CD4-positive, alpha-beta T cell (primary cell): ENCODE measurements around the gene FOXO4. TPM values are rescaled to one million over a fixed set of nuclear protein-coding genes. Genes with fewer than 3 reads are reported as not detected.

ENCODE experiments used
- ATAC-seq: fragments of 200-7000 bp; cut with Tn5 transposase; one replicate; pipeline ENCODE4 v1.10.0; 2022; ENCODE audit warnings: mild to moderate bottlenecking; ENCODE audit not compliant: poor library complexity
- CTCF ChIA-PET: fragments of 350-600 bp; sonication (Branson Sonifier 250); formaldehyde crosslinking; loops from one replicate; lab custom pipeline; 2021; ENCODE audit warnings: antibody characterized with exemption, inconsistent platforms; lab: Charles Lee
- POLR2A ChIA-PET: fragments of 350-600 bp; sonication (Branson Sonifier 250); formaldehyde crosslinking; loops from one replicate; lab custom pipeline; 2021; ENCODE audit warnings: antibody characterized with exemption, inconsistent platforms; lab: Charles Lee
- DNase-seq, 14 experiments: peaks; one replicate each; pipeline ENCODE4 v3.0.0-alpha.2; 2013 to 2020; ENCODE audit warnings: mixed read lengths in 2 of 14
- H3K27ac ChIP-seq, 2 donors: one replicate each; pipeline versions ENCODE4 v1.5.1 to v1.7.0; 2013; ENCODE audit warnings: low read length in 2 of 2, low read depth in 1 of 2, mild to moderate bottlenecking in 1 of 2
- H3K27me3 ChIP-seq, 2 experiments: 1 replicate in 1 of 2; 2 replicates in 1 of 2; pipeline versions ENCODE4 v1.6.1 to v1.7.0; 2013; ENCODE audit warnings: low read length in 2 of 2, control low read depth in 1 of 2, mild to moderate bottlenecking in 1 of 2, moderate library complexity in 1 of 2; ENCODE audit not compliant: insufficient read depth in 2 of 2, control insufficient read depth in 1 of 2
- H3K36me3 ChIP-seq: one replicate; pipeline ENCODE4 v1.6.1; 2013; ENCODE audit warnings: low read length, control low read depth; ENCODE audit not compliant: insufficient read depth
- H3K4me1 ChIP-seq: one replicate; pipeline ENCODE4 v1.6.1; 2013; ENCODE audit warnings: low read length, control low read depth; ENCODE audit not compliant: insufficient read depth
- H3K4me3 ChIP-seq: one replicate; pipeline ENCODE4 v1.5.1; 2013; ENCODE audit warnings: mild to moderate bottlenecking, low read length, moderate library complexity
- H3K9me3 ChIP-seq, 2 experiments: 1 replicate in 1 of 2; 2 replicates in 1 of 2; pipeline versions ENCODE4 v1.6.1 to v1.7.0; 2013; ENCODE audit warnings: low read length in 2 of 2, mild to moderate bottlenecking in 2 of 2, control low read depth in 1 of 2, moderate library complexity in 1 of 2; ENCODE audit not compliant: control insufficient read depth in 1 of 2, insufficient read depth in 1 of 2
- H3K27ac Mint-ChIP-seq: one replicate; pipeline ENCODE4 v1.8.0; 2020; ENCODE audit warnings: mixed read lengths
- H3K27me3 Mint-ChIP-seq: one replicate; pipeline ENCODE4 v1.8.0; 2021; ENCODE audit warnings: mixed read lengths
- H3K36me3 Mint-ChIP-seq: one replicate; pipeline ENCODE4 v1.8.0; 2021; ENCODE audit warnings: low read depth, mixed read lengths
- H3K4me1 Mint-ChIP-seq: one replicate; pipeline ENCODE4 v1.8.0; 2021; ENCODE audit warnings: low read depth, mixed read lengths
- H3K4me3 Mint-ChIP-seq: one replicate; pipeline ENCODE4 v1.8.0; 2020; ENCODE audit warnings: mild to moderate bottlenecking, mixed read lengths
- H3K9me3 Mint-ChIP-seq: one replicate; pipeline ENCODE4 v1.8.0; 2020; ENCODE audit warnings: mixed read lengths
- CTCF ChIP-seq: fragments of 200-600 bp; IDR thresholded peaks from one replicate; pipeline ENCODE4 v1.8.0; 2022; ENCODE audit warnings: antibody characterized with exemption, mild to moderate bottlenecking
- intact Hi-C, 2 experiments: fragments of 100-400 bp; cut with DNase I in 1 of 2; cut with micrococcal nuclease in 1 of 2; formaldehyde crosslinking; loops; one replicate each; pipeline versions ENCODE4 v1.15.1 to v1.9.0; 2023 to 2025; cut with DNase I, micrococcal nuclease
- total RNA-seq, 174 experiments: library from RNA in 2 of 174; stranded (reverse) in 2 of 174; gene quantifications; one replicate each; pipeline ENCODE4 v1.2.3 and lab custom pipeline; 2021 to 2026

Gene FOXO4
- total RNA-seq, 2 experiments from 2014 or later = 20.9 to 23.8 TPM

DNA sequence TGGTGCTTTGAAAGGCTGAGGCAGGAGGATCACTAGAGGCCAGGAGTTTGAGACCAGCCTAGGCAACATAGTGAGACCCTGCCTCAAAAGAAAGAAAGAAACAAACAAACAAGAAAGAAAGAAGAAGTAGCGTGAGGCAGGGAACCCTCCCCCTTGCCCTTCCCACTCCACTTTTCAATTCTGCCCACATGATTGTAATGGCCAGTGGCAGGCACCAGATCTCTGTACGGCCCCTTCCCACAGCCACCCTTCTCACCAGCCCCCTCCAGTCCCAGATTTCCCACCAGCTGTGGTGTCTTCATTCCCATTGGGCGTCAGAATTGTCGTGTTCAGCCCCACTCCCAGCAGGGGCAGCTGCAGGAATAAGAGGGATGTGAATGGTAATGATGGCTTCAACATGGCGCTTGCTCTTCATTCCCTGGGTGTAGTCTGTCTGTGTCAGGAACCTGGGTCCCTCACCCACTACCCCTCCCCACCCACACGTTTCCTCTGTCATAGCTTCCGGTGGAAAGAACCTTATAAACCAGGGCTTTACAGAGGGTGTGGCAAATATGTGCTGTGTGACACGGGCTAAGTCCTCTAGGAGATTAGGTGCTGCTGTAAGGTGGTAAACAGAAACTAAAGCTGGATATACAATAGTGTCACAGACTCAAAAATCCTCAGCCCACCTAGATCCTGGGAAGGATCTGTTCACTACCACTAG, 15.6 kb downstream of the FOXO4 start, which contains the start of gene IL2RG:
Gene IL2RG (minus strand): TSS at position 437 of the 703 bp plus-strand sequence. CDS start 38 bp downstream, at position 399.
- H3K4me1 ChIP-seq = peaks cover 56% of the 10 kb centered on the region
- Mint-ChIP-seq H3K4me1 (peaks cover 51% of the 10 kb centered on the region), H3K9me3 (no peaks in the 10 kb centered on the region), H3K27ac (peak within 1 kb of the TSS; percentile 99), H3K36me3 (peaks cover 58% of the 10 kb centered on the region), H3K4me3 (peak within 1 kb of the TSS; percentile 98), H3K27me3 (no peaks in the 10 kb centered on the region)
- CTCF ChIA-PET = interaction anchor here (1.4 to 4.1 kb wide), 3 partner anchors 9 to 18 kb away, joined by 3 to 23 read pairs (median 22); no protein-coding TSS in a partner anchor
- no peaks in the 10 kb centered on the region for H3K27me3 ChIP-seq
- peaks cover 36% of the 10 kb centered on the region for H3K36me3 ChIP-seq
- ATAC-seq (peak; percentile 81), DNase-seq (peak; percentile 56 to 94 (median 70))
- intact Hi-C loops = loop anchor here (1.0 to 5.0 kb wide), 3 partner anchors 10 to 421 kb away; partner anchors contain the start of genes OGT (in 1 of the 2) and TAF1 (in 1 of the 2)
- H3K4me3 ChIP-seq = peak within 1 kb of the TSS; percentile 93
- H3K9me3 ChIP-seq = no peaks in the 10 kb centered on the region
- peak within 1 kb of the TSS; percentile 96 to 99 for H3K27ac ChIP-seq
- POLR2A ChIA-PET = interaction anchor here (1.0 to 4.3 kb wide), 16 partner anchors 9 to 422 kb away, joined by 3 to 106 read pairs (median 12); partner anchors contain the start of genes FOXO4, MED12, NONO and OGT
- no peak for TF ChIP-seq CTCF

- Histone ChIP-seq H3K4me3 (peak overlapping the region; percentile 93), H3K27me3 (no peaks in the 10 kb centered on the region), H3K27ac (peak overlapping the region; percentile 96 to 99), H3K4me1 (peaks cover 50% of the 10 kb centered on the region), H3K9me3 (no peaks in the 10 kb centered on the region), H3K36me3 (peaks cover 32% of the 10 kb centered on the region)
- TF ChIP-seq CTCF = no peak
- Mint-ChIP-seq H3K9me3 (no peaks in the 10 kb centered on the region), H3K27me3 (no peaks in the 10 kb centered on the region), H3K4me3 (peak overlapping the region; percentile 98), H3K27ac (peak overlapping the region; percentile 99), H3K36me3 (peaks cover 53% of the 10 kb centered on the region), H3K4me1 (peaks cover 46% of the 10 kb centered on the region)
- DNase-seq (peak in 7 of 14 experiments; percentile 15 to 78 (median 40)), ATAC-seq (peak; percentile 43)
- POLR2A ChIA-PET = interaction anchor here (1.0 to 4.3 kb wide), 15 partner anchors 8 to 421 kb away, joined by 3 to 106 read pairs (median 13); partner anchors contain the start of genes FOXO4, MED12, NONO and OGT
- CTCF ChIA-PET = interaction anchor here (1.4 to 4.1 kb wide), 3 partner anchors 9 to 17 kb away, joined by 3 to 23 read pairs (median 22); no protein-coding TSS in a partner anchor
- intact Hi-C loops = loop anchor here (1.0 to 5.0 kb wide), 3 partner anchors 11 to 420 kb away; partner anchors contain the start of genes OGT (in 1 of the 2) and TAF1 (in 1 of the 2)
These were observed 16.3 kb downstream of the FOXO4 start for GRCh38 chrX:71111921-71112431.

DNA sequence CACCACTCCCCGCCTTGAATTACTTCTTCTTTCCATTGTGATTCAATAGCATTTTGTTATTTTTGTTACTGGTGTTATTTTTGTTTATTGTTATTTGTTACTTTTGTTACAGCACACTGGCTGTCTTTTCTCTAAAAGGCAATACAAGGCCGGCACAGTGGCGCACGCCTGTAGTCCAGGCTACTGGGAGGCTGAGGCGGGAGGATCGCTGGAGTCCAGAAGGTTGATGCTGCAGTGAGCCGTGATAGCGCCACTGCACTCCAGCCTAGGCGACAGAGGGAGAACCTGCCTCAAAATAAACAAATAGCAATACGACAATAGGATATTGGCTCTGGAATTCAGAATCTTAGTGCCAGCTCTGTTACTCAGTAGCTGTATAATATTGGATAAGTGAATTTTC, 21.7 kb downstream of the FOXO4 start:
- Mint-ChIP-seq H3K9me3 (no peaks in the 10 kb centered on the region), H3K36me3 (peaks cover 25% of the 10 kb centered on the region), H3K27ac (peak overlapping the region; percentile 94), H3K4me1 (peaks cover 42% of the 10 kb centered on the region), H3K4me3 (peak overlapping the region; percentile 45), H3K27me3 (no peaks in the 10 kb centered on the region)
- CTCF ChIA-PET = interaction anchor here (1.6 to 2.3 kb wide), 2 partner anchors 11 to 18 kb away, joined by 4 to 10 read pairs; no protein-coding TSS in a partner anchor
- POLR2A ChIA-PET = interaction anchor here (1.0 to 4.4 kb wide), 6 partner anchors 12 to 249 kb away, joined by 3 to 73 read pairs (median 21); partner anchors contain the start of genes CXorf65, FOXO4, NONO and TAF1
- H3K9me3 ChIP-seq = no peaks in the 10 kb centered on the region
- no peak for ATAC-seq
- H3K27ac ChIP-seq = peak overlapping the region; percentile 40 to 86
- peaks cover 24% of the 10 kb centered on the region for H3K36me3 ChIP-seq
- no peaks in the 10 kb centered on the region for H3K27me3 ChIP-seq
- peaks cover 48% of the 10 kb centered on the region for H3K4me1 ChIP-seq
- peak overlapping the region; percentile 83 for H3K4me3 ChIP-seq
- DNase-seq = no peak
- intact Hi-C loops = no loop called here
- TF ChIP-seq CTCF = no peak
